ENCODE data around the gene CSNK2A1.
"Not testable (repeated sequence)": the region's sequence is repeated elsewhere in the genome, so short reads cannot be mapped to it uniquely, and the experiment has no call there.

Gene CSNK2A1

GRCh38 chr20:531608-532007 lies 12.0 kb downstream of the CSNK2A1 start:
- DNase-seq, result no peak

GRCh38 chr20:530321-530720 lies 13.3 kb downstream of the CSNK2A1 start:
- DNase-seq, result no peak

DNA sequence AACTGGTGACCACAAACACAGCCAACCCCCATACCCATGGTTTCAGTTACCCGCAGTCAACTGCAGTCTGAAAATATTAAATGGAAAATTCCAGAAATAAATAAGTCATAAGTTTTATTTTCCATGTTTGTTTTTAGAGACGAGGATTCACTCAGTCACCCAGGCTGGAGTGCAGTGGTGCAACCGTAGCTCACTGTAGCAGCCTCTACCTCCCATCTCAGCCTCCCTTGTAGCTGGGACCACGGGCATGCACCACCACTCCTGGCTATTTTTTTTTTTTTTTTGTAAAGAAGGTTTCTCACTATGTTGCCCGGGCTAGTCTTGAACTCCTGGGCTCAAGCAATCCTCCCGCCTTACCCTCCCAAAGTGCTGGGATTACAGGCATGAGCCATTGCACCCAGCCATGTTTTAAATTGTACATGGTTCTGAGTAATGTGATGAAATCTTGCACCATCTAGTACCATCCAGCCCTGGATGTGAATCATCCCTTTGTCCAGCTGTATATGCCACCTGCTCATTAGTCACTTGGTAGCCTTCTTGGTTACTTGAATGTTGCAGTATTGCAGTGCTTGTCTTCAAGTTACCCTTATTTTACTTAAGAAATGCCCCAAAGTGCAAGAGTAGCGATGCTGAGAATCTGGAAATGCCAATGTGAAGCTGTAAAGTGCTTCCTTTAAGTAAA lies 14.5 kb downstream of the CSNK2A1 start:
- no peak for DNase-seq

DNA sequence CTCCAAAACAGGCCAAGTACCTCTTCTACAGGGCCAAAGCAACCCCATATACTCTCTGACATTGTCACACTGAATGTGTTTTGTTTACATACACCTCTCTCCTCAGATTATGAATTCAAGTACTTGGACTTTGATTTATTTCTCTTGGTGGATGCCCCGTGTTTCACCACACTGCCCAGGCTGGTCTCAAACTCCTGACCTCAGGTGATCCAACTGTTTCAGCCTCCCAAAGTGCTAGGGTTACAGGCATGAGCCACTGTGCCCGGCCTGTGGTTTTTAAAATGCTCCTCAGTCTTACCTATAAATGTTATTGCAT lies 16.1 kb downstream of the CSNK2A1 start:
- no peak for DNase-seq

DNA sequence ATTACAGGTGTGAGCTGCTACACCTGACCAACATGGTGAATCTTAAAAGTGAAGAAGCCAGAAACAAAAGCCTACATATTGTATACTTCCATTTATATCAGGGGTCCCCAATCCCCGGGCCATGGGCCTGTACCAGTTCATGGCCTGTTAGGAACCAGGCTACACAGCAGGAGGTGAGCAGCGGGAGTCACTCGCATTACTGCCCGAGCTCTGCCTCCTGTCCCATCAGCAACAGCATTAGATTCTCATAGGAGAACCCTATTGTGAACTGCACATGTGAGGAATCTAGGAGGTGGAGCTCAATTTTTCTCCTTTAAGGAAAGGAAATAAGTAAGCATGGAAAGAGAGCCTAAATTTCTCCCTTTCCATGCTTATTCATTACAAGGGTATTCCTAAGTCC lies 21.7 kb downstream of the CSNK2A1 start:
- no peak for DNase-seq

- DNase-seq, result no peak
Measured at GRCh38 chr20:519999-520398, 23.6 kb downstream of the CSNK2A1 start.

GRCh38 chr20:517221-517620 lies 26.4 kb downstream of the CSNK2A1 start:
- DNase-seq, result no peak

GRCh38 chr20:516799-517198 lies 26.8 kb downstream of the CSNK2A1 start:
- no peak for DNase-seq

GRCh38 chr20:515696-516095 lies 27.9 kb downstream of the CSNK2A1 start:
- DNase-seq, result no peak

GRCh38 chr20:513429-513828 lies 30.2 kb downstream of the CSNK2A1 start:
- DNase-seq, result no peak

DNA sequence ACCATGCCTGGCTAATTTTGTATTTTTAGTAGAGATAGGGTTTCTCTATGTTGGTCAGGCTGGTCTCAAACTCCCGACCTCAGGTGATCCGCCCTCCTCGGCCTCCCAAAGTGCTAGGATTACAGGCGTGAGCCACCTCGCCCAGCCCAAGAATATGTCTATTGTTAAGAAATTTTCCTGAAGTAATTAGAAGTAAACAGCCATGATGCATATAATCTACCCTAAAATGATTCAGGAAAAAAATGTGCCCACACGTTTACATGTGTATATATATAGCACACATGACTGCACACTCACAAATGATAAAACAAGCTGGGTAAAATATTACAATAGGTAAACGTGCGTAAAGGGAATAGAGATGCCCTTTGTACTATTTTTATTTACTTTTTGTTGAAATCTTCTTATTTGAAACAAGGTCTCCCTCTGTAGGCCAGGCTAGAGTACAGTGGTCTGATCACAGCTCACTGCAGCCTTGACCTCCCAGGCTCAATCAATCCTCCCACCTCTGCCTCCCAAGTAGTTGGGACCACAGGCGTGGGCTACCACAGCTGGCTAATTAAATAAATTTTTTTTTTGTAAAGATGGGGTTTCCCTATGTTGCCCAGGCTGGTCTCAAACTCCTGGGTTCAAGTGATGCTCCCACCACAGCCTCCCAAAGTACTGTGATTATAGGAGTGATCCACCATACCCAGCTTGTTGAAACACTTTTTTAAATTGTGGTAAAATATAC lies 33.1 kb downstream of the CSNK2A1 start:
- not testable (repeated sequence) for DNase-seq

- not testable (repeated sequence) for DNase-seq
Measured at GRCh38 chr20:508364-508787, 35.2 kb downstream of the CSNK2A1 start.

GRCh38 chr20:507761-508332 lies 35.7 kb downstream of the CSNK2A1 start:
- no peak for DNase-seq

DNA sequence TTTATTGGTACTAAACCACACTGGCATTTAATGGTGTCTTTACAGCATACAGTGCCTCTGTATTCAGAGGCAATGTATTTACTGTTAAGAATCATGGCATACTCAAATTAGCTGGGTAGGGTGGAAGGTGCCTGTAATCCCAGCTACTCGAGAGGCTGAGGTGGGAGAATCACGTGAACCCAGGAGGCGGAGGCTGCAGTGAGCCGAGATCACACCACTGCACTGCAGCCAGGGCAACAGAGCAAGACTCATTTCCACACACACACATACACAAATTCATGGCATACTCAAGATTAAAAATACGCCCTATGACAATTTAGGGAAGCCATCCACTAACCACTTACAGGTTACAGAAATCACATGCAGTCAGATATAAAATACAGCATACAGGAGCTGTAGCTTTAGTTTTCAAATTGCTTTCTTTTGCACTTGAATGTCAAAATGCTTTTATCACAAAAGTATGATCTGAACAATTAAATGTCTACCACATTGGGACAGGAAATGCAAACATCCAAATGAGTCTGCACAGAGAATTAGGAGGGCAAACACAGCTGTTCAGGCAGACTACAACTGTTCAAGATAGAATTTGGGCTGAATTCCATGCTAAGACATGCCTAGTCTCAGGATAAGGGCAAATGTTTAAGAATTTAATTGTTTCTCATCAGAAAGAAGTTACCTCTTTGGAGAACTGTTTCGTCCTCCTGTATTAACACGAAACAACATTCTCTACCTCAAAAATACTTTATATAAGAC lies 36.4 kb downstream of the CSNK2A1 start:
- no peak for DNase-seq

DNA sequence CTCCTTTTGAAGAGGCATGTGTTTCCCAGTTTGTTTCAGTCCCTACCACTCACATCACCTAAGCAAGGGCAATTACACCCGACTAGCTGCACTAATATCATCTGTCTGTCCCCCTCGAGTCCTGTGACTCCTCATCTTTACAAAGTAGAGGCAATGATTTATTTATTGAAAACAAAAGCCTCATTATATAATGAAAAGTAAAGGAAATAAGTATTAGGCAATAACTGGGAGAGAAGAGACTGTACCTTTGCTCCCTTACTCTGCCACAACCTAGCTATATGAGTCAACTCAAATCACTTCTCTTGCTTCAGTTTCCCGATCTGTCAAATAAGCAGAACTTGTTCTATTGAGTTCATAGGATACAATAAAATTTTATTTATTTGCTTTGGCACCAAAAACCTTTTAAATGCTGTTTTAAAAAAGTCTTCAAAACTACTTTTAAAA lies 38.9 kb downstream of the CSNK2A1 start:
- no peak for DNase-seq

GRCh38 chr20:503048-503737 lies 40.4 kb downstream of the CSNK2A1 start:
- no peak for DNase-seq

DNA sequence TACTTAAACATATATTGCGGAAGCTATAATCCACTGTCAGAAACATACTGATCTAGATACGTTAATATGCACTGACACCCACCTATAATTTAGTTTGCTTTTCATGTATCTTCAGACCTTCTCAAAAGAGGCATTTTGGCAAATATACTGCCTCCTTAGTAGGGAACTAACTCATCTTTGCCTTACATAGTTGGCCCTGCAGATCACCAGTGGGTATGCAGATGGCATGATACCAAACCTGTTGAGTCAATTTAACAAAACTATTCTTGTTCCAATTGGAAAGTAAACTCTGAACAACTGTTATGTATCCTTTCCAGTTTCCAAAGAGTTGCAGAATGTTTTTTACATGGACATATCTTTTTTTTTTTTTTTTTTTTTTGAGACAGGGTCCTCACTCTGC lies 45.6 kb downstream of the CSNK2A1 start:
- DNase-seq, result no peak

GRCh38 chr20:496126-496696 lies 47.4 kb downstream of the CSNK2A1 start:
- DNase-seq, result no peak

GRCh38 chr20:492159-492558 lies 51.4 kb downstream of the CSNK2A1 start:
- DNase-seq, result no peak

GRCh38 chr20:487655-488054 lies 55.9 kb downstream of the CSNK2A1 start:
- DNase-seq, result no peak

DNA sequence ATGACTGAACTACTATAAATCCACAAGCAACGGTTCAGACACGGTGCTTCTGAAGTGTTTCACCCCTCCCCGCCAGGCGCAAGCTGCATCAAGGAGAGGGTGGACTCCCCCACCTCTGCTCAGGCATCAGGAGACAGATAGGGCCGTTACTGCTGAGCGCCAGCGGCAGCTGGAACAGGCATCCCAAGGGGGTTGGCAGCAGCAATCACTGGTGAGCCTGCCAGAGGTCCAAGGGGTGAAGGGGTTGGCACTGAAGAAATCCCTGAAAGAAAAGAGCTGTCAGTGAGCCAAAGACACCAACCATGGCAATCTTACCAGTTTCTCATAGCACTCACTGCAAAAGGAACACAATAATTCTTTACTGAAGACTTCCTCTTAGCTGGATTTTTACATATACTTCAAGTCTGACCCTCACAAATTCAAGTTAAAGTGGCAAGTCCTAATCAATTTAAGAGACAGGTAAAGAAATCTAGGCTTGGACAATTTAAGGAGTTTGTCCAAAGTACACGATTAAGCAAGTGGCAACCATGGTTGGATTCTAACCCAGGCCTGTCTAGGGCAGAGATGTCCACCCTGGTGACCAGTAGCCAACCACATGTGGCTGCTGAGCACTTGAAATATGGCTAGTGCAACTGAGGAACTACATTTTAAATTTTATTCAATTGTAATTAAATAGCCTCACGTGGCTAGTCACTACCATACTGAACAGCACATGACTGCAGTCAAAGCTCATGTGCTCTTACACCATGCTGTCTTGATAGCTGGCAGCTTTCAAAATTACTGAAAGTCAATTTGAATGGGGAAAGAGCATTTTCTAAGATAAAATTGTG lies 59.6 kb downstream of the CSNK2A1 start:
- DNase-seq, result no peak

DNA sequence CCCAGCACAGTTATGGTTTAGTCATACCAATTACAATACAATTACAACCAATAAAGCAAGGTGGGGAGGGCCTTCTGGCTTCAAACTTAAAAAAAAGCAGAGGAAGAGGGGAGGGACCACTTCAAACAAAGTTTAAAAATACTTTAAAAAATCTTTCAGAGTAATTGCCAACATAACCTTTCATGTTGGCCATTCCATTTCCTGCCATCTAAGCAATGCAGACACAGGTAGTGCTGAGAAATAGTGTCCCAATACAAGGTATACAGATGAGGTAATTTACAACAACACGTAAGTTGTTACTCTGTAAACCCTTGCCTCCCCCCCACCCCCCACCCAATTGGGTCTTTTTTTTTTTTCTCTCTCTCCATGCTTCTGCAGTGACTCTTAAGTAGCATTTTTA lies 62.4 kb downstream of the CSNK2A1 start:
- no peak for DNase-seq
